Choroid plexus epithelial cell (primary cell): Measurements from ENCODE around the gene ZNF25.
"Not testable (repeated sequence)": the region's sequence is repeated elsewhere in the genome, so short reads cannot be mapped to it uniquely, and the experiment has no call there.

Experiments used
- DNase-seq: peaks from one replicate; pipeline ENCODE4 v3.0.0-alpha.2; 2010; ENCODE audit warnings: low read depth
- H3K4me3 ChIP-seq: 2 replicates; pipeline ENCODE4 v1.5.1; 2011; ENCODE audit warnings: low read depth, mild to moderate bottlenecking, control low read depth, low read length, moderate library complexity
- TF ChIP-seq, protein P1 (sequence below): conservative IDR thresholded peaks from 2 replicates; pipeline ENCODE4 v1.5.1; 2011; ENCODE audit warnings: low read depth, mild to moderate bottlenecking, control low read depth, inconsistent platforms, low read length, moderate library complexity

Gene ZNF25

GRCh38 chr10:38003588-38003987, 27.1 kb upstream of the ZNF25 start:
- DNase-seq, result no peak
- TF ChIP-seq, protein P1, sequence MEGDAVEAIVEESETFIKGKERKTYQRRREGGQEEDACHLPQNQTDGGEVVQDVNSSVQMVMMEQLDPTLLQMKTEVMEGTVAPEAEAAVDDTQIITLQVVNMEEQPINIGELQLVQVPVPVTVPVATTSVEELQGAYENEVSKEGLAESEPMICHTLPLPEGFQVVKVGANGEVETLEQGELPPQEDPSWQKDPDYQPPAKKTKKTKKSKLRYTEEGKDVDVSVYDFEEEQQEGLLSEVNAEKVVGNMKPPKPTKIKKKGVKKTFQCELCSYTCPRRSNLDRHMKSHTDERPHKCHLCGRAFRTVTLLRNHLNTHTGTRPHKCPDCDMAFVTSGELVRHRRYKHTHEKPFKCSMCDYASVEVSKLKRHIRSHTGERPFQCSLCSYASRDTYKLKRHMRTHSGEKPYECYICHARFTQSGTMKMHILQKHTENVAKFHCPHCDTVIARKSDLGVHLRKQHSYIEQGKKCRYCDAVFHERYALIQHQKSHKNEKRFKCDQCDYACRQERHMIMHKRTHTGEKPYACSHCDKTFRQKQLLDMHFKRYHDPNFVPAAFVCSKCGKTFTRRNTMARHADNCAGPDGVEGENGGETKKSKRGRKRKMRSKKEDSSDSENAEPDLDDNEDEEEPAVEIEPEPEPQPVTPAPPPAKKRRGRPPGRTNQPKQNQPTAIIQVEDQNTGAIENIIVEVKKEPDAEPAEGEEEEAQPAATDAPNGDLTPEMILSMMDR, result no peak

DNA sequence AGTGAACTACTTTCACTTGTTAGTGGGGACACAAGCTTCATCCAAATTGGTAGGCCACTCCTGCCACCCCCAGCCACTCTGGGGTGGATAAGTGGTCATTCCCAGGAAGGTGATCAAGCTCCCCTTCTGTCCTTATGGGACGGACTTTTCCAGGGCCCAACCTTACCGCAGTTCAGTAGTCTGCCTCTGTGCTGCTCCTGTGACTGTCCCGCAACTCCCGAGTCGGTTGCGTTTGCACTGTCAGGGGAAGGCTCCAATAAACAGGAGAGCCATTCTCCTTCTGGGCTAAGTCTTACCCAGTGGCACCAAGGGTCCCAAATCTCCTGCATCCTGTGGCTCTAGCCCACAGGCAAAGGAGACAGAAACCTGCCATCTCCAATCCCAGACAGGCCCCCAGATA, 26.6 kb upstream of the ZNF25 start:
- TF ChIP-seq, protein P1, result no peak
- DNase-seq, result no peak
- no peak overlapping the region for H3K4me3 ChIP-seq

More at GRCh38 chr10:38003588-38003987, 27.1 kb upstream of the ZNF25 start:
- H3K4me3 ChIP-seq, result no peak overlapping the region

DNA sequence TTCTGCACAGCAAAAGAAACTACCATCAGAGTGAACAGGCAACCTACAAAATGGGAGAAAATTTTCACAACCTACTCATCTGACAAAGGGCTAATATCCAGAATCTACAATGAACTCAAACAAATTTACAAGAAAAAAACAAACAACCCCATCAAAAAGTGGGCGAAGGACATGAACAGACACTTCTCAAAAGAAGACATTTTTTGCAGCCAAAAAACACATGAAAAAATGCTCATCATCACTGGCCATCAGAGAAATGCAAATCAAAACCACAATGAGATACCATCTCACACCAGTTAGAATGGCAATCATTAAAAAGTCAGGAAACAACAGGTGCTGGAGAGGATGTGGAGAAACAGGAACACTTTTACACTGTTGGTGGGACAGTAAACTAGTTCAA, 24.0 kb upstream of the ZNF25 start:
- DNase-seq, H3K4me3 ChIP-seq: not testable (repeated sequence)

- H3K4me3 ChIP-seq, DNase-seq: not testable (repeated sequence)
Measured at GRCh38 chr10:37998920-37999319, 22.5 kb upstream of the ZNF25 start.

- DNase-seq, result no peak
- TF ChIP-seq, protein P1, result peak; percentile 17
- no peak overlapping the region for H3K4me3 ChIP-seq
Measured at GRCh38 chr10:37992083-37992482, 15.6 kb upstream of the ZNF25 start.

- TF ChIP-seq, protein P1, result no peak
- no peak for DNase-seq
Measured at GRCh38 chr10:37991655-37992054, 15.2 kb upstream of the ZNF25 start.

GRCh38 chr10:37976880-37977203, 395 bp upstream of the ZNF25 start:
- H3K4me3 ChIP-seq, result peak overlapping the region; percentile 94
- TF ChIP-seq, protein P1, result no peak
- DNase-seq, result no peak

More at GRCh38 chr10:37991655-37992054, 15.2 kb upstream of the ZNF25 start:
- no peak overlapping the region for H3K4me3 ChIP-seq

DNA sequence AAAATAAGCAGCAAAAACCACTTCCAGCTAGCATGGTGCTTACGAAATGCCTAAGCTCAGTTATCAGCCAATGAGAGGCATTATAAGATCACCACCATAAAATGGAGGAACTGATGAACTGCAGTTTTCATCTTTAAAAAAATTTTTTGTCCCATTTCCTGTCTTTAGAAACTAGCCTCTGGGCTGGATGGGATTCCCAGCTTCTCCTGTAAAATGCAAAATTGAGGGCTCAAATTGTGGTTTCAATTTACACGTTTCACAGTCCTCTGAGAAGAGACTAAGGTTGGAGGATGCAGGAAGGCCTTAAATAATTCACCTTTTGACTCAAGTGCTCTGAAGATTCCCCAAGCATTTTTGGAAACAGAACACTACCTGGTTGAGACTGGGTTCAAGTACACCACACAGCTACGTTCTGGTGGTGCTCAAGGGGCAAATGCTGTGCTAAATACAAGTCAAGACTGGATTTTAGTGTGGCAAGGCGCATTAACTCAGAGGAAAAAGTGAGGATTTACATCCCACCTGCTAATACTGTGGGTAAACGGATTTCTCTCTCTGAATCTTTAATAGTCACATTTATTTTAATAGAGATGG, 951 bp downstream of the ZNF25 start:
- TF ChIP-seq, protein P1, result no peak
- peak; percentile 52 for DNase-seq
- H3K4me3 ChIP-seq, result peak overlapping the region; percentile 94
